Osteocyte (in vitro differentiated cells): Measurements from ENCODE around the gene DHRS7C. TPM values are rescaled to one million over a fixed set of nuclear protein-coding genes. Genes with fewer than 3 reads are reported as not detected.

Experiments used
- DNase-seq: peaks from one replicate; pipeline ENCODE4 v3.0.0; 2021; ENCODE audit warnings: mixed read lengths; ENCODE audit not compliant: unreplicated experiment; ENCODE audit errors: extremely low spot score
- H3K27ac Mint-ChIP-seq: one replicate; pipeline ENCODE4 v1.8.0; 2021; ENCODE audit warnings: mild to moderate bottlenecking, mixed read lengths; ENCODE audit not compliant: unreplicated experiment
- H3K27me3 Mint-ChIP-seq: one replicate; pipeline ENCODE4 v1.8.0; 2021; ENCODE audit warnings: mixed read lengths; ENCODE audit not compliant: unreplicated experiment
- H3K36me3 Mint-ChIP-seq: one replicate; pipeline ENCODE4 v1.8.0; 2021; ENCODE audit warnings: mixed read lengths; ENCODE audit not compliant: unreplicated experiment
- H3K4me1 Mint-ChIP-seq: one replicate; pipeline ENCODE4 v1.8.0; 2021; ENCODE audit warnings: mixed read lengths; ENCODE audit not compliant: unreplicated experiment
- H3K4me3 Mint-ChIP-seq: one replicate; pipeline ENCODE4 v1.8.0; 2021; ENCODE audit warnings: mild to moderate bottlenecking, moderate library complexity, mixed read lengths; ENCODE audit not compliant: unreplicated experiment
- H3K9me3 Mint-ChIP-seq: one replicate; pipeline ENCODE4 v1.8.0; 2021; ENCODE audit warnings: mixed read lengths; ENCODE audit not compliant: unreplicated experiment
- total RNA-seq: library from RNA; stranded (reverse); gene quantifications from 2 replicates; pipeline ENCODE4 v1.2.1, GENCODE V29; 2021
- TF ChIP-seq, protein P1 (sequence below): fragments of 200-600 bp; sonication (generic); IDR thresholded peaks from 2 replicates; pipeline ENCODE4 v1.5.0; 2021; ENCODE audit warnings: antibody characterized with exemption, mild to moderate bottlenecking, moderate library complexity

DHRS7C gene
- total RNA-seq, 1 donor from 2014 or later, result not detected

DNA sequence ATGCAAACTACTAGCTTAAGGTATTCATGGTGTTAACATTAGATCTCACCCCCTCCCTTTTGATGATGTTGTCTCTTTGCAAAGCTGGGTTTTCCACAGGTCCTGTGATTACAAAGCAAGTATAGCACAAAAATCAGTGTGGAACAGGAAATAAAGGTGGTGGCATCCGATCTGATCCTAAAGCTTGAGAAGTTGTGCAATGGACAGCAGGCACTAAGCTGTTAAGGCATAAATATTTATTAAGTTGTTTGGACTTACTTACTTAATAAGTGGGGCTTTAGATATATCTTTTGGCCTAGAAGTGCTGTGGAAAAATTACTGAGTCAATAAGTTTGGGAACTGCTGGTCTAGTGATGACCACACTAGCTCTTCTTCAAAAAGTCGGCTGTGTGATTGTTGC, 39.3 kb upstream of the DHRS7C start:
- Mint-ChIP-seq H3K36me3 (no peaks in the 10 kb centered on the region), H3K4me1 (peaks cover 45% of the 10 kb centered on the region), H3K27me3 (no peaks in the 10 kb centered on the region), H3K4me3 (no peak overlapping the region), H3K27ac (peak overlapping the region; percentile 92), H3K9me3 (no peaks in the 10 kb centered on the region)
- DNase-seq, result no peak
- TF ChIP-seq, protein P1, sequence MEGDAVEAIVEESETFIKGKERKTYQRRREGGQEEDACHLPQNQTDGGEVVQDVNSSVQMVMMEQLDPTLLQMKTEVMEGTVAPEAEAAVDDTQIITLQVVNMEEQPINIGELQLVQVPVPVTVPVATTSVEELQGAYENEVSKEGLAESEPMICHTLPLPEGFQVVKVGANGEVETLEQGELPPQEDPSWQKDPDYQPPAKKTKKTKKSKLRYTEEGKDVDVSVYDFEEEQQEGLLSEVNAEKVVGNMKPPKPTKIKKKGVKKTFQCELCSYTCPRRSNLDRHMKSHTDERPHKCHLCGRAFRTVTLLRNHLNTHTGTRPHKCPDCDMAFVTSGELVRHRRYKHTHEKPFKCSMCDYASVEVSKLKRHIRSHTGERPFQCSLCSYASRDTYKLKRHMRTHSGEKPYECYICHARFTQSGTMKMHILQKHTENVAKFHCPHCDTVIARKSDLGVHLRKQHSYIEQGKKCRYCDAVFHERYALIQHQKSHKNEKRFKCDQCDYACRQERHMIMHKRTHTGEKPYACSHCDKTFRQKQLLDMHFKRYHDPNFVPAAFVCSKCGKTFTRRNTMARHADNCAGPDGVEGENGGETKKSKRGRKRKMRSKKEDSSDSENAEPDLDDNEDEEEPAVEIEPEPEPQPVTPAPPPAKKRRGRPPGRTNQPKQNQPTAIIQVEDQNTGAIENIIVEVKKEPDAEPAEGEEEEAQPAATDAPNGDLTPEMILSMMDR, result no peak

DNA sequence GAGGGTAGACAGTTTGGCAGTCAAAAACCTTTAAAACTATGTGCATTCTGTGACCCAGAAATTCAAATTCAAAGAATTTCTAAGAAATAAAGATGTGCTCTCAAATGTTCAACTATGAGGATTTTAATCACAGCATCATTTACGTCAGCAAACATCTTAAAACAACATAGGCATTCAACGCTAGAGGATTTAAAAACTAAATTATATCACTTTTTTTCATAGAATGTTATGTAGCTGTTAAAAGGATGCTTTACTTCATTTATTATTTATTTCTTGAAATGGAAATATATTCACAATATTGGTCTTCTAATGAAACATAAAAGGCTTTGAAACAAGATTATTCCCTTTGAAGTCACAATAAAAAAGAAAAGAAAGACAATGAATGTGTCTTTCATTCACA, 38.0 kb upstream of the DHRS7C start:
- DNase-seq, result no peak
- H3K27me3 Mint-ChIP-seq, result no peaks in the 10 kb centered on the region
- no peaks in the 10 kb centered on the region for H3K9me3 Mint-ChIP-seq

DNA sequence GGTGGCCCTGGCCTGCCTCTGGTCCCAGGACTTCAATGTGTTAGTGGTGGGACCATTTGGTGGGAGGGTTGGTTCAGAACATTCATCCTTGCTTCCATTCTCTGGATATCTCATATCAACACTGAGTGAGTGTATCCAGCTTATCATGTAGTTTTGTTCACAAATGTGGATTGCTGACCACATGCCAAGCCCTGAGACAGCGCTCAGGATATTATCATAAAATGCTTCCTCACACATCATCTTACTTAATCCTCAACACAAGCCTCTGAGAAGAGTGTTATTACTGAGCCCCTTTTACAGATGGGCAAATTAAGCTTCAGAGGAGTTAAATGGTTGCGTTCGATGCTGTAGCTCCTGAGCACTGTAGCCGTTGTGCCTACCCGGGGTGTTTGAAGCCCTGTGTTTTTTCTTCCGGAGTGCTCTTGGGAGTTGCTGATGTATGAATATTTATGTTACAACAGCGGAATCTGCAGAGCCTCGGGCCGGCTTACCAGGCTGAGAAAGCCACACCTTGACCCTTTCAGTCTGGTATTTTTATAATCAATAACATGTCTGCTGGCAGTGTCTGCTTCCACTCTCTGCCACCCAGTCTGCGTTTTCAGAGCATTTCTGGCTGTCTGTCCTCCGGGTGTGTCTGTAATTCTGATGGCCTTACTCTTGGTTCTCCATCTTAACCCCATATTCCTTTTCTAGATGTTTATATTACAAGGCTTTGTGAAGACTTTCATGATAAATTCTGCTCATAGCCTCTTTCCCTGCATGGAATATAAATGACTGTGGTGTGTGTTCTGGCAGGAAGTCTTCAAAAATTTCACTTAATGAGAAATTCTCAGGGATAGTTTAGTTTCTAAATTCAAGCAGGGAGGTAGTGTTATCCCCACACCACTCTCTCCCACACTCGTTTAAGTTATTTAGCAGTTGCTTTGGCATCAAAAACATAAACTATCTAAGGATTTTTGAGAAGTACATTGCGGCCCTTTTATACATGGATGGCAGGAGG, 37.2 kb upstream of the DHRS7C start:
- H3K27me3 Mint-ChIP-seq, result no peaks in the 10 kb centered on the region
- H3K36me3 Mint-ChIP-seq, result no peaks in the 10 kb centered on the region
- H3K9me3 Mint-ChIP-seq, result no peaks in the 10 kb centered on the region
- peaks cover 50% of the 10 kb centered on the region for H3K4me1 Mint-ChIP-seq
- TF ChIP-seq, protein P1, result no peak
- peak overlapping the region; percentile 24 for H3K4me3 Mint-ChIP-seq
- no peak for DNase-seq
- peak overlapping the region; percentile 92 for H3K27ac Mint-ChIP-seq

More for the DNA sequence above, 38.0 kb upstream of the DHRS7C start:
- Mint-ChIP-seq H3K27ac (peak overlapping the region; percentile 92), H3K36me3 (no peaks in the 10 kb centered on the region), H3K4me3 (no peak overlapping the region), H3K4me1 (peaks cover 49% of the 10 kb centered on the region)
- TF ChIP-seq, protein P1, result no peak

DNA sequence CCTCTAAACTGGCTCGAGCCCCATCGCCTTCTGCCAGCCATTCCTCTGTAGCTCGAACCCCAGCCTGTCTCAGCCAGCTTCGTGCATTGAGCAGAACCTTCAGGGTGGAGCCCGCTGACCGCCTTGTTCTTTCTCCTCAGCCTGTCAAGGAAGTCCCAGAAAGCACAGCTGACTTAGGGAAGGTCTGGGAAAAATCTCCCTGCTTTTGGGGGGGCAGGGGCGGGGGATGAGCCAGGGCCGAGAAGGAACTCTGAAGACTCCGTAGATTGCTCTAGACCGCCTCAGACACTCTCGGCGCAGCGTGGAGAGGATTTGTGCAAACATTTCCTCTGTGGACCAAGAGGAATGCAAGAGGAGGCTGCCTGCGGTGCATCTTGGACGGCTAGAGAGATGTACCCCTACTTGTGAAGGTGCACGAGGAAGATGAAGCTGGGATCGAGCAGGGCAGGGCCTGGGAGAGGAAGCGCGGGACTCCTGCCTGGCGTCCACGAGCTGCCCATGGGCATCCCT, 34.3 kb upstream of the DHRS7C start, which contains the start of gene GLP2R:
TSS of gene GLP2R (plus strand) at position 284 of the 510 bp plus-strand sequence. CDS start at position 424, 140 bp downstream.
- no peak for DNase-seq
- no peaks in the 10 kb centered on the region for H3K9me3 Mint-ChIP-seq
- H3K4me1 Mint-ChIP-seq, result peaks cover 53% of the 10 kb centered on the region
- TF ChIP-seq, protein P1, result no peak
- no peak within 1 kb of the TSS for H3K4me3 Mint-ChIP-seq
- H3K36me3 Mint-ChIP-seq, result no peaks in the 10 kb centered on the region
- H3K27me3 Mint-ChIP-seq, result no peaks in the 10 kb centered on the region
- peak within 1 kb of the TSS; percentile 38 for H3K27ac Mint-ChIP-seq

DNA sequence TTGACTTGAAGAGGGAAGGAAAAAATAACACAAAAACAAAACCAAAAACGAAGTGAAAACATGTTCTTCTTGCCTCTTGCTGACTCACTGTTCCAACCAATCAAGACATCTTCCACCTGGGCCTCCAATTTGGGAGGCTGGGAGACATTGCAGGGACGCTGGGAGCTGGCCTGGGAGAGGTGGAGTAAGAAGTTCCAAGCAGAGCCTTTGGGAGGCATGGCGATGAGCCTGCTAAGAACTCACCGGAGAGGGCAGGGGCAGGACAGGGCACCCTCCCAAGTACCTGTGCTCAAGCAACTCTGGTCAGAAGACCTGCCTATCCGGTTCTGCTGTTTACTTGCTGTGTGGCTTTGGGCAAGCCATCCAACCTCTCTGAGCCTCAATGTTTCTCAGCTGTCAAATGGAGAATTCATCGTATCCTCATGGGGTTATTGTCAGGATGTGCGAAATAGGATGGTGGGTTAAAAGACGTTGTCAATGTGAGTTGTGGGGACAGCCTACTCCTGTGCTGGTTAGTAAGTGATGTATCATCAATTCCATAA, 33.5 kb upstream of the DHRS7C start:
- no peak for DNase-seq
- Mint-ChIP-seq H3K9me3 (no peaks in the 10 kb centered on the region), H3K36me3 (no peaks in the 10 kb centered on the region), H3K4me1 (peaks cover 52% of the 10 kb centered on the region), H3K27me3 (no peaks in the 10 kb centered on the region), H3K4me3 (no peak overlapping the region), H3K27ac (peak overlapping the region; percentile 38)
- TF ChIP-seq, protein P1, result no peak
